Right ventricle myocardium superior (tissue), 1 donor: ENCODE measurements around the gene NAPB. TPM values are rescaled to one million over a fixed set of nuclear protein-coding genes. Genes with fewer than 3 reads are reported as not detected.

ENCODE experiments used
- ATAC-seq: fragments of 200-7000 bp; cut with Tn5 transposase; one replicate; pipeline ENCODE4 v1.9.1; 2020; ENCODE audit warnings: mild to moderate bottlenecking; ENCODE audit not compliant: poor library complexity
- DNase-seq: peaks from one replicate; pipeline ENCODE4 v3.0.0-alpha.2; 2020
- intact Hi-C: fragments of 100-400 bp; cut with DNase I; formaldehyde crosslinking; loops from one replicate; pipeline ENCODE4 v1.11.2; 2022
- total RNA-seq: library from RNA; stranded (reverse); fragmentation: NEBNext Ultra II Directional; extraction: Animal tissue kit (Norgen Biotek cat#: 25700); gene quantifications from one replicate; pipeline ENCODE4 v1.2.1, GENCODE V29; 2021
- donor health status: DM: no; HTN: yes; CAD: no; lungs with severe emphysema.

The NAPB gene
- total RNA-seq, 1 donor from 2014 or later: 4.2 TPM

GRCh38 chr20:23413862-23414422 is 7.3 kb downstream of the NAPB start:
- ATAC-seq (no peak), DNase-seq (no peak)
- intact Hi-C loops: no loop called here

- ATAC-seq (peak; percentile 81), DNase-seq (no peak)
- intact Hi-C loops: no loop called here
Observed at GRCh38 chr20:23412026-23412425, 9.3 kb downstream of the NAPB start.

GRCh38 chr20:23410916-23411695 is 10.2 kb downstream of the NAPB start:
- ATAC-seq (no peak), DNase-seq (no peak)
- intact Hi-C loops: no loop called here

- DNase-seq (no peak), ATAC-seq (no peak)
- intact Hi-C loops: no loop called here
Observed at GRCh38 chr20:23409800-23410199, 11.5 kb downstream of the NAPB start.

GRCh38 chr20:23408957-23409356 is 12.3 kb downstream of the NAPB start:
- intact Hi-C loops: no loop called here
- ATAC-seq (no peak), DNase-seq (no peak)

GRCh38 chr20:23407781-23408464 is 13.4 kb downstream of the NAPB start:
- DNase-seq (no peak), ATAC-seq (no peak)
- intact Hi-C loops: no loop called here

- ATAC-seq (no peak), DNase-seq (no peak)
- intact Hi-C loops: no loop called here
Observed at GRCh38 chr20:23406880-23407279, 14.4 kb downstream of the NAPB start.

GRCh38 chr20:23404196-23404595 is 17.1 kb downstream of the NAPB start:
- ATAC-seq: no peak
- intact Hi-C loops: no loop called here
- no peak for DNase-seq

- DNase-seq: no peak
- intact Hi-C loops: no loop called here
- ATAC-seq: no peak
Observed at GRCh38 chr20:23403751-23404150, 17.5 kb downstream of the NAPB start.

GRCh38 chr20:23401051-23401450 is 20.2 kb downstream of the NAPB start:
- peak; percentile 59 for ATAC-seq
- intact Hi-C loops: no loop called here
- DNase-seq: no peak

- ATAC-seq (no peak), DNase-seq (no peak)
- intact Hi-C loops: no loop called here
Observed at GRCh38 chr20:23399568-23400241, 21.6 kb downstream of the NAPB start.

- DNase-seq: no peak
- ATAC-seq: peak; percentile 27
- intact Hi-C loops: no loop called here
Observed at GRCh38 chr20:23397961-23398360, 23.3 kb downstream of the NAPB start.

- intact Hi-C loops: no loop called here
- peak; percentile 60 for ATAC-seq
Observed at GRCh38 chr20:23396950-23397627, 24.2 kb downstream of the NAPB start.

GRCh38 chr20:23393996-23394775 is 27.1 kb downstream of the NAPB start:
- ATAC-seq (no peak), DNase-seq (no peak)
- intact Hi-C loops: no loop called here

More at GRCh38 chr20:23396950-23397627, 24.2 kb downstream of the NAPB start:
- no peak for DNase-seq

- no peak for ATAC-seq
- intact Hi-C loops: no loop called here
- DNase-seq: no peak
Observed at GRCh38 chr20:23391707-23392310, 29.5 kb downstream of the NAPB start.

GRCh38 chr20:23390091-23390774 is 31.1 kb downstream of the NAPB start:
- ATAC-seq: no peak
- intact Hi-C loops: no loop called here
- DNase-seq: no peak

GRCh38 chr20:23387118-23387443 is 34.2 kb downstream of the NAPB start:
- DNase-seq: no peak
- intact Hi-C loops: no loop called here
- no peak for ATAC-seq
